RWPE2 (cell line): ENCODE data around the gene FLT1.

Experiments
- ATAC-seq: fragments of 200-7000 bp; cut with Tn5 transposase; 3 replicates; pipeline ENCODE4 v1.9.1; 2021; ENCODE audit warnings: low read depth
- DNase-seq: peaks from one replicate; pipeline ENCODE4 v3.0.0-alpha.2; 2020; ENCODE audit warnings: low spot score
- H3K27ac ChIP-seq: fragments of 450-650 bp; 2 replicates; pipeline ENCODE4 v1.5.1; 2017; ENCODE audit warnings: mild to moderate bottlenecking; ENCODE audit not compliant: poor library complexity, severe bottlenecking
- H3K27me3 ChIP-seq: fragments of 250-450 bp; sonication (Bioruptor Pico); 2 replicates; pipeline ENCODE4 v1.5.1; 2021; ENCODE audit warnings: mild to moderate bottlenecking, moderate library complexity; ENCODE audit not compliant: insufficient read depth, poor library complexity, severe bottlenecking
- H3K36me3 ChIP-seq: fragments of 250-450 bp; sonication (Bioruptor Pico); 2 replicates; pipeline ENCODE4 v1.5.1; 2020; ENCODE audit warnings: low read depth, mild to moderate bottlenecking, moderate library complexity
- H3K4me1 ChIP-seq: fragments of 250-450 bp; sonication (Bioruptor Pico); 2 replicates; pipeline ENCODE4 v1.5.1; 2021; ENCODE audit warnings: mild to moderate bottlenecking, moderate library complexity; ENCODE audit not compliant: insufficient read depth, poor library complexity, severe bottlenecking
- H3K4me3 ChIP-seq: fragments of 250-450 bp; sonication (Bioruptor Pico); 2 replicates; pipeline ENCODE4 v1.5.1; 2021; ENCODE audit warnings: mild to moderate bottlenecking, moderate library complexity; ENCODE audit not compliant: severe bottlenecking
- H3K9me3 ChIP-seq: fragments of 250-450 bp; sonication (Bioruptor Pico); 2 replicates; pipeline ENCODE4 v1.5.1; 2021; ENCODE audit warnings: mild to moderate bottlenecking, moderate library complexity; ENCODE audit not compliant: severe bottlenecking
- CTCF ChIP-seq: fragments of 450-650 bp; IDR thresholded peaks from one replicate; pipeline ENCODE4 v1.5.1; 2017; ENCODE audit warnings: mild to moderate bottlenecking, moderate library complexity; ENCODE audit not compliant: poor library complexity, severe bottlenecking

Gene FLT1

GRCh38 chr13:28540612-28541011 is 45.7 kb upstream of the FLT1 start:
- Histone ChIP-seq H3K4me3 (no peak overlapping the region), H3K9me3 (no peaks in the 10 kb centered on the region)

GRCh38 chr13:28539625-28540286 is 44.8 kb upstream of the FLT1 start:
- ATAC-seq: no peak
- no peak overlapping the region for H3K27ac ChIP-seq
- H3K36me3 ChIP-seq: no peaks in the 10 kb centered on the region
- no peak overlapping the region for H3K4me3 ChIP-seq
- DNase-seq: no peak
- H3K4me1 ChIP-seq: peaks cover 3% of the 10 kb centered on the region
- TF ChIP-seq CTCF: no peak
- H3K27me3 ChIP-seq: no peaks in the 10 kb centered on the region
- no peaks in the 10 kb centered on the region for H3K9me3 ChIP-seq

More at GRCh38 chr13:28540612-28541011, 45.7 kb upstream of the FLT1 start:
- DNase-seq (no peak), ATAC-seq (no peak)
- no peak for TF ChIP-seq CTCF
- Histone ChIP-seq H3K4me1 (peaks cover 3% of the 10 kb centered on the region), H3K27ac (no peak overlapping the region), H3K27me3 (no peaks in the 10 kb centered on the region), H3K36me3 (no peaks in the 10 kb centered on the region)

- TF ChIP-seq CTCF: no peak
- Histone ChIP-seq H3K4me1 (peaks cover 3% of the 10 kb centered on the region), H3K27me3 (peaks cover 1% of the 10 kb centered on the region), H3K36me3 (no peaks in the 10 kb centered on the region), H3K4me3 (no peak overlapping the region), H3K27ac (no peak overlapping the region), H3K9me3 (no peaks in the 10 kb centered on the region)
- DNase-seq (no peak), ATAC-seq (no peak)
Observed at GRCh38 chr13:28538932-28539331, 44.0 kb upstream of the FLT1 start.

- H3K36me3 ChIP-seq: no peaks in the 10 kb centered on the region
- DNase-seq: no peak
- no peak for TF ChIP-seq CTCF
Observed at GRCh38 chr13:28537171-28537570, 42.2 kb upstream of the FLT1 start.

GRCh38 chr13:28536371-28536770 is 41.4 kb upstream of the FLT1 start:
- ATAC-seq (no peak), DNase-seq (no peak)
- no peaks in the 10 kb centered on the region for H3K9me3 ChIP-seq
- H3K4me3 ChIP-seq: no peak overlapping the region
- H3K4me1 ChIP-seq: peaks cover 3% of the 10 kb centered on the region
- H3K27me3 ChIP-seq: peaks cover 25% of the 10 kb centered on the region
- no peak overlapping the region for H3K27ac ChIP-seq
- TF ChIP-seq CTCF: no peak
- no peaks in the 10 kb centered on the region for H3K36me3 ChIP-seq

More at GRCh38 chr13:28537171-28537570, 42.2 kb upstream of the FLT1 start:
- H3K4me3 ChIP-seq: no peak overlapping the region
- peaks cover 3% of the 10 kb centered on the region for H3K4me1 ChIP-seq
- no peak overlapping the region for H3K27ac ChIP-seq
- peaks cover 17% of the 10 kb centered on the region for H3K27me3 ChIP-seq
- no peaks in the 10 kb centered on the region for H3K9me3 ChIP-seq
- no peak for ATAC-seq
